HG02763 (cell line): Measurements from ENCODE around the gene RPS15.
A peak's percentile ranks its signal among the peaks of the same experiment; 100 is the strongest.

Experiments
- ATAC-seq: cut with Tn5 transposase; IDR thresholded peaks from one replicate; pipeline ENCODE4 v1.9.1; 2021; ENCODE audit warnings: mild to moderate bottlenecking, moderate library complexity; ENCODE audit not compliant: unreplicated experiment

Gene RPS15

DNA sequence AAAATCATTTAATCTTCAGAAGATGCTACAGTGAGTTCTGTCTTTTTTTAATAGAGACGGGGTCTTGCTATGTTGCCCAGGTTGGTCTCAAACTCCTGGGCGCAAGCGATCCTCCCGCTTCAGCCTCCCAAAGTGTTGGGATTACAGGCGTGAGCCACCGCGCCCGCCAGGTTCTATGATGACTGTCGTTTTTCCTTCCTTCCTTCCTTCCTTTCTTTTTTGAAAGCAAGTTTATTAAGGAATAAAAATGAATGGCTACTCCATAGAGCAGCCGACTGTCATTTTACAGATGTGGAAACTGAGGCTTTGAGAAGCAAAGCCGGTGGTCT lies 36.3 kb upstream of the RPS15 start:
- ATAC-seq, result no peak

DNA sequence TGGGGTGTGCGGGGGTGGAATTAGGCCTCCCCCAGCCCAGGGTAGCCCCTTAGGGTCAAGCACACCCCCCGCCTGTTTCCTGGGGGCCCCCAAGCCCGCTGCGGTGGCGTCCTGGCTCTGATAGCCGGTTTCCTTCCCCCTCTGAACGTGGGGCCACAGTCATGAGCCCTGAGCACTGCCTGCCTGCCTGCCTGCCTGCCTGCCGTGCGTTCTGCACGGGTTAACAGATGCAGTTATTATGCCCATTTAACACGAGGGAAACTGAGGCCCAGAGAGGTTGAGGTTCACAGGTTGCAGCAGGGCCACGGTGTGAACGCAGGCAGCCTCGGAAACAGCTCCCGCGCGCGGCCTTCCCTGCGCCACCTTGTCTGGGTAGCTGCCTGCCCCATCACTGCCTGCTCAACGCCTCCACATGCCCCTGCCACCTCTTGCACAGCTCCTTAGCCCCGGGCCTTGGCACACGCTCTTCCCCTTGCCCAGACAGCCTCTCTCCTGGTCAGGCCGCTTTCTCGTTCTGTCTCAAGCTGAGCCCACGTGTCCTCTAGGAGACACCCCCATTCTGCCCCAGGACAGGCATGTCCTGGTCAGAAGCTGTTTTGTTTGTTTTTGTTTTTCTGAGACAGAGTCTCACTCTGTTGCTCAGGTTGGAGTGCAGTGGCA lies 35.7 kb upstream of the RPS15 start:
- ATAC-seq, result no peak

DNA sequence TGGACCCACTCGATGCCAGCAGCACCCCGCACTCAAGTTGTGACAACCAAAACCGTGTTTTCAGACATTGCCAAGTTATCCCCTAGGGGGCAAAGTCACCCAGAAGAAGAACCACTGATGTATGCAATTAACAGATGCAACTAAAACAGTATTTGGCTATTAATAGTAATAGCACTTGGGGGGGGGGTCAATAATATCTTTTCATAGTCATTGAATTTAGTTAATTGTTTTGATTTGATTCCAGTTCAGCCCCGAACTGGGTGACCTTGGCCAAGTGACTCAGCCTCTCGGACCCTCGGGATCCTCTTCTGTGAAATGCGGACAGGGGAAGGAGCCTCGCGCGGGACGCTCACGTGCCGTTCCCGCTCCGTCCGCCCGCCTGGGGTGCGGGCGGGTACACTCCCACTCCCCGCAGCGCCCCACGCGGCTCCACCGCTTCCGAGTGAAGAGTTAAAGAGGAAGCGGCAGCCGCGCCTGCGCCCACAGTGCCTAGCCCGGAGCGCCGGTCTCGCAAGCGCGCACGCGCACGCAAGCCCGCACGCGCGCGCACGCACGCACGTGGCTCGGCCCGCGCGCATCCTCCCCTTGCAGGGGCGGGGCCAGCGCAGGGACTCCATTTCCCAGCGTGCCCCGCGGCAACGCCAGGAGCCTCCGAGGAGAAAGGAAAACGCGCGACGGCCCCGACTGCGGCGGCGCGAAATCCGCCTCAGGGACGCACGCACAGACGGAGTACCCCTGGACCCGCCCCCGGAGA lies 31.2 kb upstream of the RPS15 start:
- peak; percentile 80 for ATAC-seq

DNA sequence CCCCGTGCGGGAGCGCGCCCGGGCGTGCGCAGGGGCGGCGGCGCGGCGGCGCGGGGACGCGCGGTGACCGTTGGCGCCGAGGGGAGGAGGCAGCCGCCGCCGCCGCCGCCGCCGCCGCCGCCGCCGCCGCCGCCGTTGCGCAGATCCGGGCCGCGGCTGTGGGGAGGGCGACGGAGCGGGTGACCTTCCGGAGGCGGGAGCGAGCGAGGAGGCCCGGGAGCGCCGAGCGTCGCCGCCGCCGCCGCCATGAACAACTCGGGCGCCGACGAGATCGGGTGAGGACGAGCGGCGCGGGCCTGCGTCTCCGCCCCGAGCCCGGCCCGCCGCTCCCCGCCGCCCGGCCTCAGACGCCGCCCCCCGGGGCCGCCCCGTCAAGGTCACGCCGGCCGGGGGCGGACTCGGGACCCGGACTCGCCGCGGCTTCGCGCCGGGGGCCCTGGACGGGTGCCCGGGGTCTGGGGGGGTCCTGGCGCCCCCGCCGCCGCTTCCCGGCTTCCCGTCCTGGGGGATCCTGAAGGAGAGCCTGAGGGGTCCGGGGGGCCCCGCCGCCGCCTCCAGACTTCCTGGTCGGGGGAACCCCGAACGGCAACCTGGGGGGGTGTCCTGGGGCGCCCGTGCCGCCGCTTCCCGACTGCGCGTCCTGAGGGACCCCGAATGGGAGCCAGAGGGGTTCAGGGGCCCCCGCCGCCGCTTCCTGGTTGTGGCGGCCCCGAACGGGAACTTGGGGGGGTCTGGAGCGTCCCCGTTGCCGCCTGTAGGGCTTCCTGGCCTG lies 30.5 kb upstream of the RPS15 start, which contains the start of gene DAZAP1:
DAZAP1 (plus strand) TSS at position 59 of the 772 bp plus-strand sequence; CDS start at position 247, 188 bp downstream.
- peak; percentile 20 for ATAC-seq

DNA sequence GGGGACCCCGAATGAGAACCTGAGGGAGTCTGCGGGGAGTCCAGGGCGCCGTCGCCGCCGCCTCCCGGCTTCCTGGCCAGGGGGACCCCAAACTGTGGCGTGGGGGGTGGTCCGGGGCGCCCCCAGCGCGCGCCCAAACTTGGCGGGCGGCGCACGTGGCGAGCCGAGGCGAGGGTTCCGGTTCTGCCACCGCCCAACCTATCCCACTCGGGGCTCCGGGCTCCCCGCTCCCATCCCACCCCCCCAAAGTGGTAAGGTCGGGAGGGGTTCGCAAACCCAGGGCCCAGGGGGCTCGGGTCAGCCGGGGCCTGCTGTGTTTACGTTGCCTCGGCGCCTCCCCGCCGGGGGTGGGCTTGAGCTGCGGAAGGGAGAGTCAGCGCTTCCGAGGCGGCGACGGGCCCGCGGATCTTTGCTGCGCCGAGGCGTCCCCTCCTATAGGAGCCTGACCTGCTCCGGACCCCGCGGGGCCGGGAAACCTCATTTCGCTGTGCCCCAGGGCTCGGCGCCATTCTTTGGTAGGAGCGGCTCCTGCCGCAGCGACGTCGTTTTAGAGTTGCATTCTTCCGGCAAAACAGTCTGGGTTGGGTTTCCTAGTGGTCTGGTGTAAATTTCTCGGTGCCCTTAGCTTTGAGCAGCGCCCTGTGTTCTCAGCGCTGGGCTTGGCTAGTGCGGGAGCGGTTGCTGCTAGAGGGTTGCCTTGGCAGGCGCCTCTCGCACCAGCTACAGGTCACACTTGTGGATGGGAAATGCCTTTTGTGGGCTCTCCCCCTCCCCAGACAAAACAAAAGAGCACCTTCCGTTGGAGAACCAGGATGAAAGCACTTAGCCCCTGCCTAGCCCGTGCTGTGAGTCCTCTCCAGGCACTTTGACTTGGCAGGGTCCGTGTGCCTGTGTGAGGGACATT lies 29.6 kb upstream of the RPS15 start:
- no peak for ATAC-seq

DNA sequence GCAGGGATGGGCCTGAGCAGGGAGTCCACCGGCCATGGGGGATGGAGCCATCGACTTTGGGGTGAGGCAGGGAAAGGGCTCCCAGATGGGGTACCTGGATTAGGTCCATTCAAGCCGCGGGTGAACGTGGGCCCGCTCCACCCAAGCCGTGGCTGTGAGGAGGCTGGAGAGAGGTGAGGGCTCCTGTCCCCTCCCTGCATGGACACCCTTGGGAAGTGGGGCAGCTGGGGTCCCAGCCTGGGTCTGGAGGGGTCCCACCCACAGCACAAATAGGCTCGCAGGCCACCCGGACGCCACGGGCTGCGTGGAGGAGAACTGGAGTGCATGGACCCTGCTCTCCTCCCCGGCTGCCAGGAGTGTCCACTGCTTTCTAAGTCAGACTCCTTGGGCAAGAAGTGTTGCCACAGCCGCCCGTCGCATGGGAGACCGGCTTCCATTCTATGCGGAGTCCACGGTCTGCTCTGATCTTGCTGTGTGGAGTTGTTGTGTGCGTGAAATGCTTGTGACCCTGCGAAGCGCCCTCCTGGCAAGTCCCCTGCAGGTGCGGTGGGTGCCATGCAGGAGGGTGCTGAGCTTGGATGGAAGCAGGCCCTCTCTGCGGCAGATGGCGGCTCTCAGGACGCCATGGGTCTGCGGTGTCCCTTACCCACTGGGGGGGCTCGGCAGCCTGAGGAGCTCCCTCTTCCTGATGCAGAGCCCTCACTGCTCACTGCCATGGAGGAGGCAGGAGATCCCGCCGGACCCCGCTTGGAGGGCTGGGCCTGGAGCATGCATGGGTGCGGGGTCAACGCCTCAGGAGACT lies 28.8 kb upstream of the RPS15 start:
- ATAC-seq, result no peak

DNA sequence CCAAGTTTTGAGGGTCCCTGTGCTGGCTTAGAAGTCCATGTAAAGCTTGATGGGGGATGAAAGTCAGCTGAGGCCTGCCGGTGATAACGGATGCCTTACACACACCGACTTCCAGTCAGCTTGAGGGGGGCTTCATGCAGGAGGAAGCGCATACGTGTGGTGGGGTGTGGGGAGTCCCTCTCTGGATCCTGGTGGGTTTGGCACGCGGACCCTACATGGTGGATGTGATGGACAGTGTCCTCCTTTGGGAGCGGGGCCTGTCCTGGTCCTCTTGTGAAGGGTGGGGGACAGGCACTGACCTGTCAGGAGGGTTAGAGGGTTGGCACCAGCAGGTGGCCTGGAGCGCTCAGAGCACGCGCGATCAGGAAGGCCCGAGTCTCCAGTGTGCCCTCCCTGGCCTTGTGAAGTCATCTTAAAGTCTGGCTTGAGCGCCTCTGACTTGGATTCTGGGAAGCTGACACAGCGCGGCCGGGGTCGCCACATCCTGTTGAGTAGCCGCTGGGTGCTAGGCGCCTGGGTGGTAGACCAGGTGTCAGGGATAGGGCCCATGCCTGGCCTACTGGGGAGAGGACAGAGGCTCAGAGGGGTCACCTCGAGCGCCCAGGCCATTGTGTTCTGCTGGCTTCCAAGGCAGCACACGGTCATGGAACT lies 27.9 kb upstream of the RPS15 start:
- no peak for ATAC-seq

DNA sequence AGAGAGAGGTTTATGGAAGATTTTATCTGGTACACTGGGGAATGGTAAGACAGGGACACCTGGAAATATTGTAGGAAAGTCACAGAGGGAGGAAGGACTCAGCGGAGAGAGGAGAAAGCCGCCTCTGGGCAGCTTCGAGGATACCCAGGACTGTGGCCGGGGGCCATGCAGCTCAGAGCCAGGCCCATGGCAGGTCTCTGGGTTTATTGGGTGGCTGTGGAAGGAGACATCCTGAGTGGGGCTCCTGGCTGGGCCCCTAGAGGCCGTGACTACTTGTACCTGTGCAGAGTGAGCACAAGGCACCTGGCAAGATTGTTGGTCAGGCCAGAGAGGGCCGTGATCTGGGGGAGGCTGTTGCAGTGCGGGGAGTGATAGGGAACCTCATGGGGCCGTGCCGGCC lies 27.4 kb upstream of the RPS15 start:
- ATAC-seq, result no peak

DNA sequence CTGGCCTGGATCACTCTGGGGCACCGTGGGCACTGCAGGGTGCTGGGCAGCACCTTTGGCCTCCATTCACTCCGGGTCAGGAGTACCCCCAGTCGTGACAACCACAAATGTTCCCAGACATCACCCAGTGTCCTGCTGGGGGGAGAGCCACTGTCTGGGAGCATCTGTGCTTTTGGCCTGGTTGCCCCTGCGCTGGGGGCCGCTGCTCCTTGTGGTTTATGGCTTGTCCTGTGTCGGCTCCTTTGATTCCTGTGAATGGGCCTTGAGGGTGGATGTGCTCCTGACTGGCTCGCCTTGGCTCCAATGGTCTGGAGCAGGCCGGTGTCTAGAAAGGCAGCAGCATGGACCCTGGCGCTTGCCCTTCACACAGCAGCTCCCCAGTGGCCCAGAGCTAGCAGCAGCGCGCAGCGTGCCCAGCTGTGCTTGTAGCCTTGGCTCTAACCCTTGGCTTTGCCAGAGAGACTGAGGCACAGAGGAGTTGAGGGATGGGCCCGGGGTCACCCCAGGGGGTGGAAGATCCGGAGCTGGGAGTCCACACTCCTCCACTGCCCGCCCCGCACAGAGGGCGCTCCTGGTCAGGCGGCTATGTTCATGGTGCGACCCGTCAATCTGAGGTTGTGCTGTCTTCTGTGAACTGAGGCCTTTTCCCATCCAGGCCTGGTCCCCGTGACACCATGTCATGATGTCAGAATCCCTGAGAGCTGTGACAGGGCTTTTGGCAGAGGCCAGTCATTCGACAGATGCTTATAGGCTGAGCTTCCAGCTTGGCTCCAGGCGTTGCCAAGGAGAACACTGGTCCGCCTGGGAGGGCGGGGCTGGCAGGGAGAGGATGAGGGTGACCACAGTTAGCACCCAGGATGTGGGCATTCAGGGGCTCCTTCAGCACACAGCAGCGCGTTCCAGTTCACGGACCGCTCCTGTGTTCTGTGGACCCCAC lies 26.7 kb upstream of the RPS15 start:
- ATAC-seq, result no peak

DNA sequence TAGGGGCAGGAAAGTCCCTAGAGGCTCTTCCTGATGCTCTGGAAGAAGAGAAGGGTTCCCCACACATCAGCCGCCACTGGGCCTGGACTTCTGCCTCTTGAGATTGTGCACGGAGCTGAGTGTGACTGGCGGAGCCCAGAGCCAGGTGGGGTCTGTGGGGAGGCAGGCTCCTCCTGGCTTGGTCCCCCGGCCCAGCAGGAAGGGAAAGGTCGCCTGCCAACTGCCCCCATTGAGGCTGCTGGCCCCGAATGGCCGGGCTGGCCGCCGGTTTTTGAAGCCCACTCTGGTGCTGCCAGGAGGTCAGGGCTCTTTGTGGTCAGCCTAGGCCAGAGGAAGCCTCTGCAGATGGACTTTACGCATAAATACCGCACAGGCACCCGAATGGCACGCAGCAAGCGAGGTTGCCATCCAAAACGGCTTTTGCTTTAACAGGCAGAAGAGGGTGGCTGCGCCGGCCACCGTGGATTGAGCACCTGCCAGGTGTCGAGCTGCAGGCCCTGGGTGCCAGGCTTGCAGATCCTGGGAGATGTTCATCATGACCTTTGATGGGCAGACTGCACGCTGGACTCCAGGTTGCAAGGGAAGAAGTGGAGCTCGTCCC lies 25.8 kb upstream of the RPS15 start:
- no peak for ATAC-seq

DNA sequence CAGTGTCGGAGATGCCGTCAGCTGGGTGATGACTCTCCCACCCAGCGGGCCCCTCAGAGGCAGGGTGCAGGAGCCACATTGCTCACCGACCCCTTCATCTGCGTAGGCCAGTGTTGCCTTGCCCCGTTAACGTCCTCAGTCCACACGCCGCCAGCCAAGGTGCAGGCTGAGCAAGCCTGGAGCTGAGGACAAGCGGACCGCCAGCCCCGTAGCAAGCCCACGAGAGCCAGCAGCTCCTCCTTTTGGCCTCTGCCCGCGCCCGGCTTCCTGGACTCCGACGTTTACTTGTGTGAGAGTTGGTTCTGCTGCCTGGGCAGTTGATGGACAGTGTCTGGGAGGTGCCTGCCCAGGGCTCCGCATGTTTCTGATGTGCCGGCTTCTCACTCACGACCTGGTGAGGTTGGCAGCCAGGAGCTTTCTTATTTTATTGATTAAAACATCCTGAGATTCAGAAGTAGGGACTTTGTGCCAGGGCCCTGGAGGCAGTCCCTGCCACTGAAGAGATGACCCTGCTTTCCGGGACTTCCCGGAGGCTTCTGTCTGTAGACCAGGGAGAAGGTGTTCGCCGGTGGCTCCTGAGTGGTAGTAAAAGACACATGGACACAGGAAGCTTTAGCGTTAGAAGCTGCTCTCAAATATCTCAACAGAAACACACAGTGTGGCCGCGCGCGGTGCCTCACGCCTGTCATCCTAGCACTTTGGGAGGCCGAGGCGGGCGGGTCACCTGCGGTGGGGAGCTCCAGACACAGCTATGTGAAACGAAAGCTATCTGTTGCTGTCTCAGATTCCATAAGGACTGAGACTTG lies 25.0 kb upstream of the RPS15 start:
- ATAC-seq, result no peak

DNA sequence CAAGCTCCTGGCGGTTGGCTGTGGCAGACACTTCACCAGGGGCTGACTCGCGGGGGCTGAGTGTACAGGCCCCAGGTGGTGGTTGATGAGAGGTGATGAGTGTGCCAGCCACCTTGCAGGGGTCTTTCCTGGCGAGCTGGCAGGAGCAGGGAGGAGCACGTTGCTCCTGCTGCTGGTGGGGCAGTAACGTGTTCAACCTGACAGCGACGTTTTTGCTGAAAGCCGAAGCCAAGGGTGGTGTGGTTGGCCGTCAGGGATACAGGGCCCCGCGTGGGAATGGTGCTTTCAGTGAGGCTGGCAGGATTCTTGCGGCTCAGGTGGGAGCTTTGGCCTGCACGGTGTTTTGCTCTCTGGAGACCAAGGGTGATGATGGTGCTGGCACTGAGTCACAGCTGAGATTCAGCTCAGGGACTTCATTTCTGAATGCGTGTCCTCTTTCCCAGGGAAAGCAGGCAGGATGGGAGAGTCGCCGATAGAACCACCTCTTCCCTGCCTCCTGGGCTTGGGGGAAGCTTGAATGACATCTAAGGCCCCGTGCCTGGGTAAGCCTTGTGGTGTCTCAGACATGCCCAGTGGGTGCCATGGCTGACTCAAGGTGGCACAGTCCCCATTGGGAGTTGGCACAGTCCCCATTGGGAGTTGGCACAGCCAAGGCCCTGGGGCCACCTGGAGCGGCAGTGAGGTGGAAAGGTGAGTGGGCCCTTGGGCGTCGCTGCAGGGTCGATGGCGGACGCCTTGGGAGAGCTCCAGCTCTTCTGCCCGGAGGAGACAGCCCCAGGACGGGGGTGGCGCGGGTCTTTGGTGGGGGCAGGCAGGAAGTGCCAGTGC lies 22.0 kb upstream of the RPS15 start:
- ATAC-seq, result no peak

DNA sequence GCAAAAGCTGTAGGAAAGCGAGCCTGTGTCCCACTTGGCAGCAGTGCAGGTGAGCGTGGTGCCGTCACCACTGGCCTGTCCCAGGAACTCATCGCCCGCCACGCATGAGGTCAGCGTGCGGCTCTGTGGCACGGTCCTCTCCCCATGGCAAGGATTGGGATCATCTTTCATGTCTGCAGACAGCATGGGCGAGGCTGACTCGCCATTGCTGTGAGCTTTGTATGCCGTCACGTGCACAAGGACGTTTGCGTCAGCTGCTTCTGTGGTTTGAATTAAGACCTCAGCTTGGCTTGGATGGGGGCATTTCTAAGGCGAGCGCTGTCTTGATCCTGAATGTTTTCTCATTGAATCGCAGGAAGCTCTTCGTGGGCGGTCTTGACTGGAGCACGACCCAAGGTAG lies 21.1 kb upstream of the RPS15 start:
- no peak for ATAC-seq

DNA sequence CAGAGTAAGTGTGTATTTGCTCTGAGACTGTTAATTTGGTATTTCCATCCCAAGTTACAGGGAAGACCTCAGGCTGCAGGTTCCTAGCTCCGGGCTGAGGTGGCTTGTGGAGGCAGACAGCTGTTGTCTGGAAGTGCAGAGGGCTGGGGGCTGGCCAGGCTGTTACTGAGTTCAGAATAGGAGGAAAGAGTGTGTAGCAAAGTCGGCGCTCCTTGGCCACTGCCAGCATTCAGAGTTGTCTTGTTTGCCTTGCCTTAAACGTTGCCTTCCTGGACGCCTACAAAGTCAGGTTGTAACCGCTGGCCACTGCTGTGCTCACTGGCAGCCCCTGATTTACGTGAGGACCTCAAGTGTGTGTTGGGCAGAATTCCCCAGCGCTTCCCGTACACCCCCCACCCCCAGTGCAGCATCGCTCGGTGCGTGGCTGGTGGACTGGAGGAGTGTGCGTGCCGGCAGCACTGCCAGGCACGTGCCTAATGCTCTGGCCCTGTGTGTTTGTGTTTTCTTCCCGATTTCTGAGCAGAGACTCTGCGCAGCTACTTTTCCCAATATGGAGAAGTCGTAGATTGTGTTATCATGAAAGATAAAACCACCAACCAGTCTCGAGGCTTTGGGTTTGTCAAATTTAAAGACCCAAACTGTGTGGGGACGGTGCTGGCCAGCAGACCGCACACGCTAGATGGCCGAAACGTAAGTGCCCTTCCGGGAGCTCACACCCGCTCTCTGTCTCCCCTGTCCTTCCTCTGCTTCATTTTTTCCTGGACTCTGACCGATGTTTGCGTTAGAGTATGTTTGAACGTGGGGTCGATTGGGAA lies 20.3 kb upstream of the RPS15 start:
- ATAC-seq, result no peak

DNA sequence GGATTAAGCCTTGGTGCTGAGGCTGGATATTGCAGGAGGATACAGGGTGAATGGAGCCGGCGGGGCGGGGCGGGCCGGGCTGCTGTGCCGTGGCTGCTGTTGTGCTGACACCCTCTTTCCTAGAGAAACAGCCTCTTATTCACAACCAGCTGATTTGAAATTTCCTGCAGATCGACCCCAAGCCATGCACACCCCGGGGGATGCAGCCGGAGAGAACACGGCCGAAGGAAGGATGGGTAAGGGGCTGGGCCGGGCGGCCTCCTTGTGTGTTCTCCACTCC lies 19.8 kb upstream of the RPS15 start:
- ATAC-seq, result no peak
